Mesenchymal stem cell (in vitro differentiated cells and primary cell): Measurements from ENCODE around the gene DNM1.

Experiments
- DNase-seq: peaks from one replicate; pipeline ENCODE4 v3.0.0-alpha.2; 2013
- H2AFZ ChIP-seq: one replicate; pipeline ENCODE4 v1.6.1; 2013; ENCODE audit warnings: low read depth, mild to moderate bottlenecking, control low read depth, inconsistent platforms, low read length, moderate library complexity
- H2AK5ac ChIP-seq: 2 replicates; pipeline ENCODE4 v1.6.1; 2013; ENCODE audit warnings: low read length, moderate library complexity, mild to moderate bottlenecking, inconsistent platforms; ENCODE audit not compliant: severe bottlenecking
- H2BK120ac ChIP-seq: one replicate; pipeline ENCODE4 v1.6.1; 2013; ENCODE audit warnings: low read depth, mild to moderate bottlenecking, inconsistent platforms, low read length, moderate library complexity
- H2BK12ac ChIP-seq, 2 experiments: one replicate each; pipeline ENCODE4 v1.6.1; 2013; ENCODE audit warnings: inconsistent platforms in 2 of 2, low read length in 2 of 2, mild to moderate bottlenecking in 2 of 2, moderate library complexity in 2 of 2, control low read depth in 1 of 2
- H2BK15ac ChIP-seq: one replicate; pipeline ENCODE4 v1.6.1; 2013; ENCODE audit warnings: mild to moderate bottlenecking, low read depth, inconsistent platforms; ENCODE audit not compliant: poor library complexity, severe bottlenecking
- H2BK5ac ChIP-seq: 2 replicates; pipeline ENCODE4 v1.6.1; 2013; ENCODE audit warnings: low read depth, mild to moderate bottlenecking, low read length, control low read depth, inconsistent platforms; ENCODE audit not compliant: poor library complexity, severe bottlenecking
- H3K14ac ChIP-seq, 2 experiments: one replicate each; pipeline ENCODE4 v1.6.1; 2013; ENCODE audit warnings: inconsistent platforms in 2 of 2, low read length in 2 of 2, control low read depth in 1 of 2, mild to moderate bottlenecking in 1 of 2, moderate library complexity in 1 of 2
- H3K18ac ChIP-seq, 2 experiments: one replicate each; pipeline ENCODE4 v1.6.1; 2013; ENCODE audit warnings: inconsistent platforms in 2 of 2, low read length in 2 of 2, control low read depth in 1 of 2, low read depth in 1 of 2, mild to moderate bottlenecking in 1 of 2
- H3K23ac ChIP-seq, 2 experiments: one replicate each; pipeline ENCODE4 v1.6.1; 2013; ENCODE audit warnings: inconsistent platforms in 2 of 2, low read length in 2 of 2, mild to moderate bottlenecking in 2 of 2, moderate library complexity in 2 of 2, control low read depth in 1 of 2
- H3K27ac ChIP-seq: 2 replicates; pipeline ENCODE4 v1.5.1; 2013; ENCODE audit warnings: mild to moderate bottlenecking, moderate library complexity, low read length, control low read depth, inconsistent platforms; ENCODE audit not compliant: poor library complexity, severe bottlenecking
- H3K27me3 ChIP-seq, 2 experiments: 2 replicates each; pipeline versions ENCODE4 v1.6.1 to v1.7.0; 2013; ENCODE audit warnings: low read length in 2 of 2, mild to moderate bottlenecking in 2 of 2, moderate library complexity in 2 of 2, control low read depth in 1 of 2, inconsistent platforms in 1 of 2; ENCODE audit not compliant: control insufficient read depth in 1 of 2, insufficient read depth in 1 of 2
- H3K36me3 ChIP-seq, 2 experiments: 2 replicates each; pipeline versions ENCODE4 v1.6.1 to v1.7.0; 2013; ENCODE audit warnings: low read length in 2 of 2, control low read depth in 1 of 2, inconsistent platforms in 1 of 2, low read depth in 1 of 2, mild to moderate bottlenecking in 1 of 2; ENCODE audit not compliant: insufficient read depth in 2 of 2, control insufficient read depth in 1 of 2
- H3K4ac ChIP-seq, 2 experiments: one replicate each; pipeline ENCODE4 v1.6.1; 2013; ENCODE audit warnings: inconsistent platforms in 2 of 2, low read length in 2 of 2, mild to moderate bottlenecking in 2 of 2, moderate library complexity in 2 of 2, control low read depth in 1 of 2, low read depth in 1 of 2
- H3K4me1 ChIP-seq: 2 replicates; pipeline ENCODE4 v1.6.1; 2013; ENCODE audit warnings: low read depth, low read length, control low read depth; ENCODE audit not compliant: control insufficient read depth, insufficient read depth
- H3K4me2 ChIP-seq: 2 replicates; pipeline ENCODE4 v1.6.1; 2013; ENCODE audit warnings: low read length, mild to moderate bottlenecking, inconsistent platforms; ENCODE audit not compliant: poor library complexity, severe bottlenecking
- H3K4me3 ChIP-seq, 2 experiments: 2 replicates each; pipeline versions ENCODE4 v1.5.1 to v1.7.0; 2013; ENCODE audit warnings: low read length in 2 of 2, mild to moderate bottlenecking in 2 of 2, control low read depth in 1 of 2, low read depth in 1 of 2; ENCODE audit not compliant: insufficient read depth in 1 of 2
- H3K79me1 ChIP-seq: replicated peaks from 2 replicates; pipeline ENCODE4 v1.6.1; 2013; ENCODE audit warnings: mild to moderate bottlenecking, control low read depth, low read length, inconsistent platforms; ENCODE audit not compliant: poor library complexity, severe bottlenecking
- H3K9ac ChIP-seq: 2 replicates; pipeline ENCODE4 v1.7.0; 2013; ENCODE audit warnings: mild to moderate bottlenecking, low read length, moderate library complexity
- H3K9me3 ChIP-seq: 2 replicates; pipeline ENCODE4 v1.7.0; 2013; ENCODE audit warnings: mild to moderate bottlenecking, low read length; ENCODE audit not compliant: control insufficient read depth
- H4K8ac ChIP-seq: one replicate; pipeline ENCODE4 v1.6.1; 2013; ENCODE audit warnings: inconsistent platforms, mild to moderate bottlenecking, low read length, moderate library complexity
- H4K91ac ChIP-seq: one replicate; pipeline ENCODE4 v1.6.1; 2013; ENCODE audit warnings: mild to moderate bottlenecking, low read length, inconsistent platforms
- WGBS: methylation state at CpG from one replicate; pipeline ENCODE4 v1.1.7; 2013; ENCODE audit warnings: mixed read lengths; 5-methylcytosine and 5-hydroxymethylcytosine counted together

Gene DNM1

DNA sequence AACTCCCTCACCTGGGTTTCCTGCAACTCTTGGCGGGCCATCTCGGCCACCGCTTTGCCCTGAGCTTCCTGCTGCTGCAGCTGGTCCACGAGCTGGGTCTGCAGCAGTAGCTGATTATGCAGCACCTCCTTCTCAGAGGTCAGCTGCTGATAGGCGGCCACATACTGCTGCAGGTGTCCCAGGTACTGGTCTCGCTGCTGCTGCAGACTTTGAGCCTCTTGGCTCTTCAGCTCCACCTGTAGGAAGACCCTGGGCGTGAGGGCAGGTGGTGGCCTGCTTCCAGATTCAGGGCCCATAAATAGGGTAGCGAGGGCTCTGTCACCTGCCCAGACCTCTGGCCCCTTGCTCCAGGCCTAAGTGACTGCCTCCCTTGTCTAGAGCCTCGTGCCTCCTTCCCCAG, 56.0 kb downstream of the DNM1 start:
- H3K4me1 ChIP-seq = peaks cover 8% of the 10 kb centered on the region
- DNase-seq = no peak
- no peaks in the 10 kb centered on the region for H3K27me3 ChIP-seq
- no peak overlapping the region for H2BK12ac ChIP-seq
- no peak overlapping the region for H3K23ac ChIP-seq
- H2AK5ac ChIP-seq = no peak overlapping the region
- no peak overlapping the region for H2AFZ ChIP-seq
- no peak overlapping the region for H2BK15ac ChIP-seq
- no peak overlapping the region for H3K9ac ChIP-seq
- H2BK120ac ChIP-seq = no peak overlapping the region
- no peak overlapping the region for H3K4me3 ChIP-seq
- no peak overlapping the region for H3K4ac ChIP-seq
- peaks cover 79 to 82% of the 10 kb centered on the region in 2 experiments for H3K36me3 ChIP-seq
- H3K14ac ChIP-seq = no peak overlapping the region
- no peak overlapping the region for H3K4me2 ChIP-seq
- no peak overlapping the region for H2BK5ac ChIP-seq
- H3K18ac ChIP-seq = no peak overlapping the region
- peaks cover 16% of the 10 kb centered on the region for H3K79me1 ChIP-seq
- H4K8ac ChIP-seq = no peak overlapping the region
- H3K9me3 ChIP-seq = no peaks in the 10 kb centered on the region
- 90% methylated on average over 9 of the region's 9 CpGs for WGBS
- H3K27ac ChIP-seq = no peak overlapping the region
- no peak overlapping the region for H4K91ac ChIP-seq

- Histone ChIP-seq H3K23ac (no peak overlapping the region), H3K4ac (no peak overlapping the region), H3K27me3 (no peaks in the 10 kb centered on the region), H2BK120ac (no peak overlapping the region), H2BK12ac (no peak overlapping the region), H3K36me3 (peaks cover 71 to 87% of the 10 kb centered on the region in 2 experiments), H3K4me3 (no peak overlapping the region), H3K4me2 (no peak overlapping the region), H2BK5ac (no peak overlapping the region), H2AFZ (no peak overlapping the region), H3K4me1 (peaks cover 7% of the 10 kb centered on the region), H3K18ac (no peak overlapping the region), H3K9me3 (no peaks in the 10 kb centered on the region), H4K8ac (no peak overlapping the region), H3K14ac (no peak overlapping the region), H2BK15ac (no peak overlapping the region), H3K9ac (no peak overlapping the region), H3K79me1 (peaks cover 19% of the 10 kb centered on the region), H4K91ac (no peak overlapping the region), H2AK5ac (no peak overlapping the region), H3K27ac (no peak overlapping the region)
- WGBS = 94% methylated on average over 17 of the region's 17 CpGs
- no peak for DNase-seq
These were observed 57.2 kb downstream of the DNM1 start for GRCh38 chr9:128260340-128260739.

DNA sequence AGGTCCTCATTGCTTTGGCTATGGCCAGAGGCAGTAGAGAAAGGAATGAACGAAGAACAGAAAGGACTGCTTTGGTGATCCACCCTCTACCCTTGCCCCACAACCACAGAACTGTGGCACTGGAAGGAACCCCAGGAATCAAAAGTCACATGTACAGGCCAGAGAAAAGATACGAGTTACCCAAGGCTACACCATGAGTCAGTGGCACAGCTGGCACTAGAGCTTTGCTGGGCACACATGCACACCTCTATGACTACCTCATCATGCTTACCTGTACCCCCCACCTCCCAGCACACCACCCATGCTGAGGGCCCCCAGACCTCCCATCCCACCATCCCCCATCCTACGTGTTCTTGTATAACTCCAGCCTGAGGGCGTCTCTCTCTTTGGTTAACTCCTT, 59.5 kb downstream of the DNM1 start:
- WGBS = 88% methylated on average over 2 of the region's 4 CpGs

GRCh38 chr9:128265348-128265847, 62.2 kb downstream of the DNM1 start:
- Histone ChIP-seq H3K4me3 (no peak overlapping the region), H3K36me3 (peaks cover 76 to 89% of the 10 kb centered on the region in 2 experiments), H2BK5ac (no peak overlapping the region), H3K18ac (no peak overlapping the region), H3K4ac (no peak overlapping the region), H2BK120ac (no peak overlapping the region), H3K14ac (no peak overlapping the region), H3K4me1 (no peaks in the 10 kb centered on the region), H3K23ac (no peak overlapping the region), H2AFZ (no peak overlapping the region), H4K8ac (no peak overlapping the region), H3K9me3 (no peaks in the 10 kb centered on the region), H3K9ac (no peak overlapping the region), H3K79me1 (peaks cover 55% of the 10 kb centered on the region), H3K4me2 (no peak overlapping the region), H4K91ac (no peak overlapping the region), H2BK12ac (no peak overlapping the region), H3K27ac (no peak overlapping the region), H3K27me3 (no peaks in the 10 kb centered on the region), H2AK5ac (no peak overlapping the region), H2BK15ac (no peak overlapping the region)
- DNase-seq = no peak
- WGBS = 99% methylated on average over 10 of the region's 10 CpGs

More for the DNA sequence above, 59.5 kb downstream of the DNM1 start:
- Histone ChIP-seq H2BK12ac (no peak overlapping the region), H3K36me3 (peaks cover 80 to 89% of the 10 kb centered on the region in 2 experiments), H3K27me3 (no peaks in the 10 kb centered on the region), H3K4me2 (no peak overlapping the region), H2BK5ac (no peak overlapping the region), H3K4ac (no peak overlapping the region), H3K79me1 (peaks cover 38% of the 10 kb centered on the region), H2AFZ (no peak overlapping the region), H3K27ac (no peak overlapping the region), H3K18ac (no peak overlapping the region), H2BK15ac (no peak overlapping the region), H2BK120ac (no peak overlapping the region), H2AK5ac (no peak overlapping the region), H3K4me1 (peaks cover under 1% of the 10 kb centered on the region), H3K23ac (no peak overlapping the region), H4K91ac (no peak overlapping the region), H3K14ac (no peak overlapping the region), H3K9ac (no peak overlapping the region), H4K8ac (no peak overlapping the region), H3K9me3 (no peaks in the 10 kb centered on the region), H3K4me3 (no peak overlapping the region)
- no peak for DNase-seq
